Stimulated activated CD8-positive, alpha-beta memory T cell treated with anti-CD3 and anti-CD28 coated beads, Interleukin-15, amount 100 ng/mL, for 48 hours (primary cell): ENCODE data around the gene GGACT.
"Not testable (repeated sequence)": the region's sequence is repeated elsewhere in the genome, so short reads cannot be mapped to it uniquely, and the experiment has no call there.

Experiments used
- DNase-seq, 2 donors: peaks; one replicate each; pipeline ENCODE4 v3.0.0-alpha.2; 2020; ENCODE audit warnings: low read depth in 2 of 2

GGACT gene

DNA sequence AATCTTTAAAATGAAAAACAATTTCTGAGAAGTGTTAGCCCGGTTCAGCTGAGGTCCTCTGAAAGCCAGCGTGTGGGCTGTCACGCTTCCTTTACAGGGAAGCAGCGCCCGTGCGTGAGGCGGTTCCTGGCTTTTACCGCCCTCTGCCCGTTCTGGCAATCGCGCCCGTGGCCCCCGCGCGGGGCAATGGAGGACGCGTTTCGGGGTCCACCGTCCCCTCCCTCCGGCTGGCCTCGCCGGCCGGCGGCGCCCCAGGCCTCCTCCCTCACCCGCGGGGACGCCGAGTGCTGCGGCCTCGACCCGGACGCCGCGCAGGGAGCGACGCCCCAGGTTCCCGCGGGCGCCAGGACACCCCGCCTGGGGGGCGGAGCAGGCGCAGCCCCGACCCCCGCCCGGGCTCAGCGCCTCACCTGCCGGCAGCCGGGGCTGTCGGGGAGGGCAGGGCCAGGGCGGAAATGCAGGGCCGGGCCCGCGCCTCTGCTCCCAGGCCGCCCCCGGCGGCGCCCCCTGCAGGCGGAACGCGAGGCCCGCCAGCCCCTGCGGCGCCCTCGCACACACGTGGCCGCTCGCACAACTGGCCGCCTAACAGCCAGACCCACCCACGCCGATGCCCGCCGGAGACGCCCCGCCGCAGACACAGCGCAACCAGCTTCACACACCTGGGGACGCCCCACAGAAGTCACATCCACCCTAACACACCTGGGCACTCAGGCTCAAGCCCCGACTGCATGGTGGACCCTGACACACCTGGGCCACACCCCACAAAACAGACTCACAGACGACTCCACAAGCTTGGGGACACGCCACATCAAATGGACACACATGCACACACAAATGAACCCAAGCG is at the start of gene GGACT:
Gene GGACT, minus strand, starts transcription at position 459 of the 847 bp plus-strand sequence. CDS start 56,198 bp downstream, outside the sequence.
- peak; percentile 77 to 78 for DNase-seq

DNA sequence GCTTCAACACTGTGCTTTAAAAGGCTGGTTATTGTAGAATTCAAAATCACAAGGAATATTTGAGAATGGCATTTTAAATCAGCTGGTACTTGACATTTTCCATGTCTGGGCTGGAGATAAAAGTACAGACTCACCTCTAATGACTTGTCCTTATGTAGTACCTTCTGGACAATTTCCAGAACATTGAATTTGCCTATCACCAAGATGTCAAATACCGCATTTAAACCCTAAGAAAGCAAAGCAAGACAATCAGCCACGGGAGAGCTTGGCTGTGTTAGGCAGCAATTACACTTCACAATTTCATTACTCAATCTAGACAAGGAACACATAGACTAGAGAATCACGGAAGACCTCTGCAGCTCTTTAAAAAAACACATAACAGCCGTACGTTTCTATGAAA is 49.2 kb upstream of the GGACT start:
- no peak for DNase-seq

DNA sequence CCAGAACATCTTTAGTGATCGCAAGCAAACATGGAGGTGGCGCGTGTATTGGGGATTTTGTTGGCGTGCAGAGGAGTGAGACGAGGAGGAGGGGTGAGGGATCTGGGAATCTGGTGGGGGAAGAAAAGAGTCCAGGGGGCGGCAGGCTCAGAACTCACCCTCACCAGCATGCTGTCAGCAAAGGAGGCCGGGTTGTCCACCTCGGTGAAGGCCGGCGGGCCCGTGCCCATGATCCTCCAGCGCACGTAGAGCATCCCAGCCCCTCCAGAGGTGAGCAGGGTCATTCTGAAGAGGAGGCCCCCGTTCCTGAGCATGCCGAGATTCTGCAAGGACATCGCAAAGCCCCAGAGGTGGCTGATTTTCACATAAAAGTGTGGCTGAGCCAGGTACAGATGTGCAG is 48.8 kb upstream of the GGACT start:
- DNase-seq: no peak

DNA sequence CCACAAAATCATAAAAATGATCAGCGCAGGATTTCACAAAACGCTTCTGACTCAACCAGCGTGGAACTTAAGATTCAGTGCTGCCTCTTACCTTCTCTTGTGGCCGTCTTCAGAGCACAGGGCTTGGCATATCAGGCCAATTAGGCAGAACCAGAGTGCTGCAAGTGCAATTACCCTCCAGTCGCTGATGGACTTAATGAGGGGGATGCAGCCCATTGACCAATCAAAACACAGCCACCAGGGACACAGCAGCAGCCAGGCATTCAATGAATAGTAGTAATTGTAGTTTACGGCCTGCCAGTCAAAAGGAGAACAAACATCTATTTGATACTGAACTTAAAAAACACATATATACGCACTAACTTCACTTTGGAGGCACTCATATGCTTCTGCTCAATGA is 47.9 kb upstream of the GGACT start:
- DNase-seq: no peak

DNA sequence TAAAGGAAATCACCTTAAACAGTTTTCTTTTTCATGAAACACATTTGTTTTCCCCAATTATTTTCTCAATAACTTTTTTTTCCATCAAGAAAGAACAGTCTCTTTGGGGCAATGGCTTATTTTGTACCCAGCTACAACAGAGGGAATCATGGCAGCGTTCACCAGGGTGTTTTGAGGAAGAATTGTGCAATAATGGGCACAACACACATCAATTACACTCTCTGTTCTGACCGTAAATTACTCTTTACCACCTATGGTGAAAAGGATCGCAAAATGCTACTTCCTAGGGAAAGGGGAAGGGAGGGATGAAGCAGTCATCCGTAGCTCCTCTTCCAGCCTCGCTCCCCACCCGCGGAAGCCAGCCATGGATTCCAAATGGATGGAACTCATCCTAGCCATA is 47.4 kb upstream of the GGACT start:
- no peak for DNase-seq

DNA sequence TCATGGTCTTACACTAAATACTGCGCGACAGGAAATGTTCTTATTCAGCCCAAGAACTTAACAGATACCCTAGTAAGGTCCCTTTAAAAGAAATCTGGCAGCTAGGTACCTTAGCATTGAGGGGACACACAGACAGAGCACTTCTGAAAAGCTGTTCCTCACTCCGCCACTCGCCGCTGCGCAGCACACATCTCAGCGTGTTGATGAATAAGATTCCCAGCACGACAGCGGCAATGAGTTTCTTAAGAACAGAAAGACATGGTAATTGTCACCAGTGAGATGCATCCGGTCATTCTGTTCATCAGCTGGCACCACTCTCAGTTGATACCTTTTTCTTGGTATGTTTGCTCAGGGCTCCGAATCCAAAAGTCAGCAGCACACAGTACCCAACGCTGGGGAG is 46.1 kb upstream of the GGACT start:
- DNase-seq: no peak

DNA sequence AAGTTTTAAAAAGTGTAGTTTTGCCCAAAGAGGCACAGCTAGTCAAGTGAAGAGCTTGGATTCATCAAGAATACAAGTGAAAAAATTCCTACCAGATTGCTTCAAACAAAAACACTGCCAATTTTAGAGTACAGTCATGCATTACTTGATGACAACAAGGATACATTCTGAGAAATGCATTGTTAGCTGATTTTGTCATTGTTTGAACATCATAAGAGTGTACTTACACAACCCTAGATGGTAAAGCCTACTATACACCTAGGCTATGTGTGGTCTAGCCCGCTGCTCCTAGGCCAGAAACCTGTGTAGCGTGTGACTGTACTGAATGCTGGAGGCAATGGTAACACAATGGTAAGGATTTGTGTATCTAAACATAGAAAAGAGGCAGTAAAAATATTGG is 44.9 kb upstream of the GGACT start:
- no peak for DNase-seq

DNA sequence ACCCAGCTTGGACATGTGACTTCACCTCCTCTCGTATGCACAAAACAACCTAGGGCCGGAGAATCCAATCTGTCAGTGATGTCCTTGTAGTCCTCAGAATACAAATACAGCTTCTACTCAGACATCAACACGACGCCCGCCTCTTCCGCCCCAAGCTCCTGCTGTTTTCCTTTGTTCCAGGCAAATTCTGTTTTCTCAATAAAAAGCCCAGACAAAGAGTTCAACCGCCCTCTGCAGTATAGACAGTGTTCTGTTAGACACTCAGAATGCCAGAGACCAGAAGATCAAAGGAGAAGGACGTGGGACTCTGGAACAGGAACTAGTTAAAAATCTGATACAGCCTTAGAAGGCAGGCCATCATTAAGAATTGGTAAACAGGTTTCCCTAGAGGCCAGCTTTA is 42.0 kb upstream of the GGACT start:
- no peak for DNase-seq

DNA sequence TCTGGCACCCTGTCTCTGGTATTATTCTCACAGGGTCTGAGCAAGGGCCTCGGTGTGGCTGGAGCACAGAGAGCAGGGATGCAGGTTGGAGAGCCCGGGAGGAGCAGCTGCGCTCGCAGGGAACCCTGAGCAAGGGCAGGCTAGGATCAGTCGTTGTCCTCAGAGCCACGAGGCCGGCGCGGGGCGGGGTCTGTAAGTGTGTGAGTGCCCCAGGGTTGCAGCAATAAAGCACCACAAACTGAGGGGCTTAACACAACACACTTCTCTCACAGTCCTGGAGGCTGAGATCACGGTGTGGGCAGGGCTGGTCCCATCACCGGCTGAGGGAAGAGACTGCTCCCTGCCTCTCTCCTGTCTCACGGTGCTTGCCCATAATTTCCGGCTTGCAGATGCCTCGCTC is 38.5 kb upstream of the GGACT start:
- no peak for DNase-seq

DNA sequence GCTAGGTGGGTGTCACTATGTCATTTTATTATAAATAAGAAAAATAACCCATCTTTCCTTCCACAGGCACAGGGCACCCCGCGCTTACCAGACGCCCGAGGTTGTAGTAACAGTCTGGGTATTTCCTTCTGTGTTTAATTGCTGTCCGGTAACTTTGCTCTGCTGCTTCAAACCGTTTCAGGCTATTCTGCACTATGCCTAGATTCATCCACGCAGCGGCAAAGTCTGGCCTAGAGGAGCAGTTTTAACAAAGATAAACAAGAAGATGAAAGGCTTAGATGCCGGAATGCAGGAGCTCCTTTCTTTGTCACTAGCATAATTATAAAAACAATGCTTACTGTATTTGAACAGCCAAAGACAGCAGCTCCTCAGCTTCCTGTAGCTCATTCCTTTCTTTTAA is 36.9 kb upstream of the GGACT start:
- DNase-seq: no peak

DNA sequence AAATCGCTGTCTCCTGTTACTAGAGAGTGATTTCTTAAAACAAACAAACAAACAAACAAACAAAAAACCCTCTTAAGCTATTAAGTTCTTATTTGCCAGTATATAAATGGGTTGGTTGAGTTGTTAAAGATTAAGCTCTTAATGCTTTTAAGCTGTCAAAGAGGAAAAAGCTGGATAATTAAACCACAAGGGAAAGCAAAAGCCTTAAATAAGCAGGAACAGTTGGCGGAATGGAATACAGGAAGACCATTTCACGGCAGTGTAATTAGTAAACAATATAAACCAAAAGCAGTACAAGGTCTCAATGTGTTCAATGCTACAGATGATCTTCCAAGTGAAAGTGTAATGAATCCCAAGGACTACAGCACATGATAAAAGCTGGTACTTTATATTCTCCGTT is 32.2 kb upstream of the GGACT start:
- no peak for DNase-seq

DNA sequence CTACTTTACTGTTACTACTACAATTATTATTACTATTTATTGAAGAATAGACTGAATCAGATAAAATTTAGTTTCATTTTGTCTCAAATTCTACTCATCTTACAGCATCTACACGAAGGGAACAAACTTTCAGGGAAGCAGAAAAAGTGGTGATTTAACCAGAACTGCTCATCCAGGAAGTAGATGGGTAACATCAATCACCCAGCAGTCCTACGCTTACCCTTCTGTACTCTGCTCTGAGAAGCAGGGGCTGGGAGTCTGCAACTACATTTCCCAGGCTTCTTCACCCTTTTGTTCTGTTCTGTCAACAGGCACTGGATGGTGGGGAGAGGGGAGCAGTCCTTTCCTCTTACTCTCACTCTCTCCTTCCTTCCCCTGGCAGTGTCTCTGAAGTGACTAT is 31.4 kb upstream of the GGACT start:
- DNase-seq: no peak

DNA sequence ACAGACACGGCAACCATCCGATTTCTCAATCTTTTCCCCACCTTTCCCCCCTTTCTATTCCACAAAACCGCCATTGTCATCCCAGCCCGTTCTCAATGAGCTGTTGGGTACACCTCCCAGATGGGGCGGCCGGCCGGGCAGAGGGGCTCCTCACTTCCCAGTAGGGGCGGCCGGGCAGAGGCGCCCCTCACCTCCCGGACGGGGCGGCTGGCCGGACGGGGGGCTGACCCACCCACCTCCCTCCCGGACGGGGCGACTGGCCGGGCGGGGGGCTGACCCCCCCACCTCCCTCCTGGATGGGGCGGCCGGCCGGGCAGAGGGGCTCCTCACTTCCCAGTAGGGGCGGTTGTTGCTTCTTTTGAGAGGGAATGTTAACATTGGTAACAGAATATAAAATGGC is 30.3 kb upstream of the GGACT start:
- not testable (repeated sequence) for DNase-seq

DNA sequence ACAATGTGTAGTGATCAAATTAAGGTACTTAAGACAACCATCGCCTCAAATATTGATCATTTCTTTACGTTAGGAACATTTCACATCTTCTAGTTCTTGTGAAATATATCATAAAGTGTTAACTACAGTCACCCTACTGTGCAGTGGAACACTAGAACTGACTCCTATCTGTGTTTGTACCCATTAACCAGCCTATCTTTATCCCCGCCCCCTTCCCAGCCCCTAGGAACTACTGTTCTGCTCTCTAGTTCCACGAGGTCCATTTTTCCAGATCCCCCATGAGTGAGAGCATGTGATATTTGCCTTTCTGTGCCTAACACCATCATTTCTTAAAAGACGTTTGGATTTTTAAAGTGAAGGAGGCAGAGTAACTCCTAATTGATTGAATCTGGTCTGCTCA is 24.4 kb upstream of the GGACT start:
- DNase-seq: no peak

DNA sequence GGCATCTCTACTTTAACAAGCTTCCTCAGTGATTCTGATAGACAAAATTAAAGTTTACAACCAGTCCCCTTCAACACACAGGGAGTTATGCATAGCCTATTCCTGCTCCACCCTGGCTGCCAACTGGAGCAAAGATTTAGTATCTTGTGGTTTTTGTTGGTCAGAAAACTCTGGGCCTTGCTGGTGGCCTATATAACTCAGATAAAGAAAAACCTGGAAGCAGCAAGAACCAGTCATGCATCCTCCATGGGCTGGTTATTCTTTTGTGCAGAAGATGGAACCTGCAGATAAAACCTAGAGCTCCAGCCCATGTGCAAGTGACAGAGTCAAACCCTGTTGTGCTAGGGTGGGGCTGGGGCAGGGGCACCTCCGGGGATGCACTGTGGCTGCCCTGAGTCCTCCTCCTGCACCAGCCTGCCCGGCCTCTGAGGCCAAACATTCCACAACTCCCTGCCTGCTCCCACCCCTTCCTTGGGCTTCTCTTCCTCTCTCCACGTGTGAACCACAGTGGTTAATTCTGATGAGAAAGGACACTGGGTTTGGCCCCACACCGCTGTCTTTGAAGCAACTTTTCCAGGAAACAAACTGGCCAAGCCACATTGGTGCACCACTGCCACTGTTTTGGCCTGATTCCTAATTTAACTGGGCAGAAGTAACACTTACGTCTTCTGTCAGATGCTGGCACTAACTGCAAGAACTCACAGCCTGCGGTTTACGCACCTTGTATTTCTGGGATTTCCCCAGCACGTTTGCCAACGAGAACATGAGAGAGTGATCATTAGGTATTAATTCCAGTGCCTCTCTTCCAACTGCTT is 23.3 kb upstream of the GGACT start:
- DNase-seq: no peak

DNA sequence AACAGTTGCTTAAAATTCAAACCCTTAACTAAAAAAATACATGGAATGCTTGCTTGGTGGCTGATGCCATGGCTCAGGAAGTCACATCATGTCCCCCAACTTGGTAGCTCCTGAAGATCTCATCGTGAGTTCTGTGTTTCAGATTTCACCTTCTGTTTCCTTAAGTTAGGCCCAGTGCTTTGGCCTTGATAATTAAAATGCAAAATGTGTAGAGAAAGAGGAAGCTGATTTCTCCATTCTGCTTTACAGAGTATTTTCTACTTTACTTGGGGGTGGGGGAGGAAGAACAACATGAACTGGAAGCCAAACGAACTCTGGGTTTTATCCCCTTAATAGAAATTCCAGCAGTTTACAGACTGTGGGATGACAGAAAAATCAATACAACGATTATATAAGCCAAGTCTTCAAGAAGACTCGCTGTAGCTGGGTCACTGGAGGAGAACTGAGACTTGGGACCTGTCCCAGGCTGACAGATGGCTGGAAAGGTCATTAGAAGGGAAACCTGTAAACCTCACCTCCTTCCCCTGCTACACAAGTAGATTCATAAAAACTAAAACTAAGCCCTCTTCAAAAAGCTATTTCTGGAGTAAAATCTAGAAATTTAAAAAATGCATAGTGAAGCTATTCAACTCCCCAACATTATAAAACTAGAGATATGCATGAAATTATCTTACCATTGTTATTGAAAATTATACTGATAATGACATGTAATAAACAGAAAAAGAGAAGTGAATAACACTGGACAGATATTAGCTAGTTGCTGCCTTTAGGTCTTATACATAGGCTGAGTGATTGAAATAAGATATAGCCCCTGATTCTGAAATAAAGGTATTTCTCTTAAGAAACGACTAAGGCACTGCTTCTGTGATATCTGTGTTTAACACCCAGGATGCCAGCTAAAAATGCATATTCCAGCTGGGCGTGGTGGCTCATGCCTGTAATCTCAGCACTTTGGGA is 22.1 kb upstream of the GGACT start:
- DNase-seq: no peak

DNA sequence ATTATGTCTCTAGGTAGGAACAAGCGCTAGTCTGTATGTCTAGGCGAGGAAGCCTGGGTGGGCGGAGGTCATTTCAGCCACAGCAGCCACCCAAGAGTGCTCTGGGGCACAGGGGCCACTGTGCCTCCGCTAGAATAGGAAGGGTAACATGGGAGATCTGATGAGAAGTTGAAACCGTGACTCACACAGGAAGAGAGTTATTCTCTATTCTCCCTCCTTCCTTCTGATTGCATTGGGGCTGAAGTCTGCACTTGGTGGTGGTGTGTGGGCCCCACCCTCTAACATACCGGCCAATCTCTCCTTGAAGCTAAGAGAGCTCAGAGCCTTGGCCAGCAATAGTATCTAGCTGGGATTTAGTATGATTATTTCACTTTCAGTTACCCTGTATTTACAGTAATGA is 20.3 kb upstream of the GGACT start:
- no peak for DNase-seq

DNA sequence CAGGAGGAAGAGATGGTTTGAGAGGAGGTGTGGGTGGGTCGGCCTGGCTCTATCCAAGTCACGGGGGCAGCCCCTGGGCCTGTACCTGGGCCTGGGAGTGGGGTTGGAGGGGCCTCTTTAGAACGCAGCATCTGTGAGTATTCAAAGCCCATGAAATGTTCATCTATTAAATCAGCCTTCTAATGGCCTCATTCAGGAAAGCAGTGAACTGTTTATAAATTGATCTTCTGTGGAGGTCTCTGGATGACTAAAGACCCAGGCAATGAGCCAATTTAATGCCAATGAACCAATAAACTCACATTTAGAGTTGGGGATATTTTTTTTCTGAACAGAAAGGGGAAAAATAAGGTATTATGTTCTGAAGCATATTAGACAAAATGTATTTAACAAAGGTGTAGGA is 19.9 kb upstream of the GGACT start:
- no peak for DNase-seq

DNA sequence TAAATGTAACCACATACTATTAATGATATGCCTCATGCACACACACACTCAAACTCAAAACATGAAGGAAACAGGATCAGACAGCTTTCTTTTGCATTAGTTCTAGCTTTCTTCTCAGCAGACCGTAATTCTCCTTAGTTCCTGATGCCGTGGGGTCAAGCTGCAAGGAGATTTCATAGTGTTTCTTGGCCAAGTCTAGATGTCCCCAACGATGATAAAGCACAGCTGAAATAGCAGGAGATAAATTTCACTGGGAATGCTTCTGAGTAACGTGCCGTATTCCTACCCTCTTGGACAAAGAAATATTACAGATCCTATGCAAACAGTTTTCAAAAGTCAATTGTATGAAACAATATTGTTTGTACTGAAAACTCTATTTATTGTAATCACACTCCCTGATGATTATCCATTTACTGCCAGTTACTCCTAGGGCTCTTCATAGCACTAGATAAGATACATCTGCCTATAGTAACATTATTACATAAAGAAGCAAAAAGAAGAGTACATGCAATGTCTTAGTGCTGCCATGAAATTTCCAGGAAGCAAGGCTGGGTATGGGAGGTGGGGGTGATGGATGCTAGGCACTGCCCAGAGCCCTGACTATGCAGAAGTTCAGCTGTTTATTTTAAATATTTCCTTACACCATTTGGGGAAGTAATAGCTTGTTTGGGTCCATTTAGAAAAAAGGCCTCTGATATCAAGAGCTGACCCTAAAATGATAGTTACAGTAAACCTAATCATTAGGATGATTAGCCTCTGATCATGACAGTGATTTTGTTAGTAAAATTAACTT is 16.5 kb upstream of the GGACT start:
- no peak for DNase-seq

DNA sequence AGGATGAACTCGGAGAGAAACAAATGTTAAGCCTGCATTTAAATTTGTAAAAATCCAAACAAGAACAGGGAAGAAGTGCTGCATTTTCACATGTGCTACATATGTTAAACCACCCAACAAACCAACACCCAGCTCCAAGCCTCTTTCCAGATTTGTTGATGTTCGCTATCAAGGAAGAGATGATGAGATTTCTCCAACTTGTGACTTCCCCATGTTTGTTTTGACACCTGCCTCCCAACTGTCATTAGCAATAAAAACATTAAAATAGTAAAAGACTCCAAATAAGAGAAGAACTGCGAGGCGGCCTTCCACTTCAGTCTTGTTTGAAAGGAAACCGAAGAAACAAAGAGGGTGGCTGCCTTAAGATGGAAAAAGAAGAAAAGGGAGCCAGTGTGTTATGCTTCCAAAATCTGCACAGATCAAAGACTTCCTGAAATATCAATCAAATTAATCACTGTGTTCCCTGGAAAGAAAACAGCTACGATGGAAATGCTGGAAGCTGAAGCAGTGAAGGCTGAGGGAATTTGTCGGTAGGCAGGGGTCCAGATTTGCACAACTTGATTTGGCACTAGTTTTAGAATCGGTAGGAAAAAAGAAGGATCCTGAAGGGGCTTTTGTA is 14.0 kb upstream of the GGACT start:
- no peak for DNase-seq

DNA sequence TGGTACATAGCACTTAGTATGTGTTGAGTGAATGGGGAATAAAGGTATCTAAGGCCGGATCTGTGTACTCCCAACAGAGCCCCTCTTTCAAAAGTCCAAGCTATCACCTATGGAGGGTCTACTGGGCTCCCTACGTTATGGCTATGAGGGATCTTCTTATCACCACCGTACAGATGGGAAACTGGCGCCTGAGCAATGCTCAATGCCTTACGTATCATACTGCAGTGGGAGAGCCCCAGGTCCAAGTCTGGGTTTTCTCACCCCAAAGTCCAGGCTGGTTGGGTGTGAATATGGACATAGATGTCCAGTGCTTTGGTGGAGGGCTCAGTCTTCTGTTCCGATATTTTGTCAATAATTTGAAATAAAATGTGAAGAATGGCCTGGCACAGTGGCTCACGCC is 13.1 kb upstream of the GGACT start:
- DNase-seq: no peak
